Fibroblast of lung (primary cell): ENCODE measurements around the gene PHC2. TPM values are rescaled to one million over a fixed set of nuclear protein-coding genes. Genes with fewer than 3 reads are reported as not detected.

ENCODE experiments used
- DNase-seq, 2 donors: peaks; one replicate each; pipeline versions ENCODE4 v3.0.0 to v3.0.0-alpha.2; 2010; ENCODE audit warnings: low read depth in 2 of 2
- H2AFZ ChIP-seq: 2 replicates; pipeline ENCODE4 v1.5.1; 2012; ENCODE audit warnings: low read length, control low read depth, inconsistent platforms
- H3K27ac ChIP-seq: 2 replicates; pipeline ENCODE4 v1.5.1; 2011; ENCODE audit warnings: low read length, control low read depth; ENCODE audit not compliant: insufficient read depth
- H3K27me3 ChIP-seq: 2 replicates; pipeline ENCODE4 v1.5.1; 2011; ENCODE audit warnings: mild to moderate bottlenecking, low read length; ENCODE audit not compliant: control insufficient read depth, insufficient read depth
- H3K36me3 ChIP-seq: 2 replicates; pipeline ENCODE4 v1.5.1; 2011; ENCODE audit warnings: low read length; ENCODE audit not compliant: control insufficient read depth, insufficient read depth
- H3K4me1 ChIP-seq: 2 replicates; pipeline ENCODE4 v1.5.1; 2011; ENCODE audit warnings: low read length; ENCODE audit not compliant: control insufficient read depth, insufficient read depth; ENCODE audit errors: extremely low read depth
- H3K4me2 ChIP-seq: 2 replicates; pipeline ENCODE4 v1.5.1; 2011; ENCODE audit warnings: low read length, control low read depth; ENCODE audit not compliant: insufficient read depth; ENCODE audit errors: extremely low read depth
- H3K4me3 ChIP-seq, 4 experiments: fragments of 200-600 bp in 1 of 4; sonication (generic) in 1 of 4; replicated peaks in 1 of 4; 2 replicates each; pipeline ENCODE4 v1.5.1; 2011 to 2016; ENCODE audit warnings: low read length in 4 of 4, low read depth in 3 of 4, mild to moderate bottlenecking in 3 of 4, control low read depth in 2 of 4, inconsistent platforms in 1 of 4, mixed read lengths in 1 of 4; ENCODE audit not compliant: insufficient read depth in 1 of 4; ENCODE audit errors: control extremely low read depth in 1 of 4
- H3K79me2 ChIP-seq: 2 replicates; pipeline ENCODE4 v1.5.1; 2012; ENCODE audit warnings: mild to moderate bottlenecking, low read length, inconsistent platforms; ENCODE audit not compliant: control insufficient read depth, insufficient read depth
- H3K9ac ChIP-seq: 2 replicates; pipeline ENCODE4 v1.5.1; 2011; ENCODE audit warnings: mild to moderate bottlenecking, low read length, control low read depth; ENCODE audit not compliant: insufficient read depth
- H3K9me3 ChIP-seq: 2 replicates; pipeline ENCODE4 v1.5.1; 2012; ENCODE audit warnings: low read depth, low read length; ENCODE audit not compliant: control insufficient read depth, insufficient read depth
- H4K20me1 ChIP-seq: 2 replicates; pipeline ENCODE4 v1.5.1; 2011; ENCODE audit warnings: low read length; ENCODE audit not compliant: control insufficient read depth, insufficient read depth; ENCODE audit errors: extremely low read depth
- CTCF ChIP-seq, 2 donors: IDR thresholded peaks in 1 of 2; conservative IDR thresholded peaks in 1 of 2; 1 replicate in 1 of 2; 2 replicates in 1 of 2; pipeline ENCODE4 v1.5.1; 2011 to 2012; ENCODE audit warnings: low read length in 2 of 2, control low read depth in 1 of 2, inconsistent platforms in 1 of 2, low read depth in 1 of 2, mild to moderate bottlenecking in 1 of 2
- EZH2 ChIP-seq: IDR thresholded peaks from 2 replicates; pipeline ENCODE4 v1.5.1; 2012; ENCODE audit warnings: low read length, control low read depth, mild to moderate bottlenecking; ENCODE audit errors: missing control alignments
- polyA plus RNA-seq, 2 donors: library from polyadenylated mRNA; depleted of rRNA in 1 of 2; stranded (reverse) in 1 of 2; unstranded in 1 of 2; fragments of >200 nt; gene quantifications; 2 replicates each; pipeline ENCODE4 v1.2.1, GENCODE V29; 2011 to 2012; ENCODE audit warnings: missing spikeins in 1 of 2
- total RNA-seq: library from RNA; depleted of rRNA; stranded (reverse); fragments of >200 nt; gene quantifications from 2 replicates; pipeline ENCODE4 v1.2.1, GENCODE V29; 2014

The PHC2 gene
- total and polyA plus RNA-seq, 2 donors (not counting 1 experiment from before 2014, with no cell fraction given) = 62.6 to 75.8 TPM

GRCh38 chr1:33470495-33471012 lies 39.7 kb upstream of the PHC2 start:
- TF ChIP-seq EZH2 = no peak
- peak; percentile 79 to 91 for TF ChIP-seq CTCF (conservative IDR thresholded peaks at IDR 0.05 in 1 of 2, IDR thresholded peaks at IDR 0.05 in 1 of 2; ENCODE audit: low read depth in 1 of 2, low read length in 2 of 2)
- Histone ChIP-seq H3K36me3 (no peaks in the 10 kb centered on the region), H3K4me2 (no peak overlapping the region), H4K20me1 (no peaks in the 10 kb centered on the region), H3K27me3 (no peaks in the 10 kb centered on the region), H3K4me3 (no peak overlapping the region), H3K27ac (peak overlapping the region; percentile 50), H2AFZ (peak overlapping the region; percentile 82), H3K4me1 (peaks cover 16% of the 10 kb centered on the region), H3K79me2 (peaks cover 5% of the 10 kb centered on the region), H3K9ac (no peak overlapping the region), H3K9me3 (no peaks in the 10 kb centered on the region)
- peak; percentile 76 to 88 for DNase-seq

GRCh38 chr1:33469691-33470090 lies 38.8 kb upstream of the PHC2 start:
- Histone ChIP-seq H3K9me3 (no peaks in the 10 kb centered on the region), H2AFZ (no peak overlapping the region), H3K9ac (no peak overlapping the region), H3K27ac (no peak overlapping the region), H3K36me3 (no peaks in the 10 kb centered on the region), H3K27me3 (no peaks in the 10 kb centered on the region), H4K20me1 (no peaks in the 10 kb centered on the region), H3K79me2 (peaks cover 5% of the 10 kb centered on the region), H3K4me2 (no peak overlapping the region), H3K4me1 (peaks cover 16% of the 10 kb centered on the region), H3K4me3 (no peak overlapping the region)
- TF ChIP-seq EZH2 = no peak
- no peak for TF ChIP-seq CTCF (conservative IDR thresholded peaks at IDR 0.05 in 1 of 2, IDR thresholded peaks at IDR 0.05 in 1 of 2; ENCODE audit: low read depth in 1 of 2, low read length in 2 of 2)
- DNase-seq = no peak

- Histone ChIP-seq H3K36me3 (no peaks in the 10 kb centered on the region), H3K79me2 (peaks cover 5% of the 10 kb centered on the region), H3K9ac (no peak overlapping the region), H3K27me3 (no peaks in the 10 kb centered on the region), H2AFZ (no peak overlapping the region), H3K27ac (no peak overlapping the region), H3K4me3 (no peak overlapping the region), H3K9me3 (no peaks in the 10 kb centered on the region), H3K4me2 (no peak overlapping the region), H4K20me1 (no peaks in the 10 kb centered on the region), H3K4me1 (peaks cover 16% of the 10 kb centered on the region)
- TF ChIP-seq CTCF (conservative IDR thresholded peaks at IDR 0.05 in 1 of 2, IDR thresholded peaks at IDR 0.05 in 1 of 2; ENCODE audit: low read depth in 1 of 2, low read length in 2 of 2) = no peak
- no peak for TF ChIP-seq EZH2
- no peak for DNase-seq
These were observed 38.1 kb upstream of the PHC2 start for GRCh38 chr1:33468967-33469366.
